Stimulated activated CD4-positive, alpha-beta T cell treated with anti-CD3 and anti-CD28 coated beads, Interleukin-4, amount 100 ng/mL, for 4 hours (primary cell): ENCODE data around the gene SP3.

Experiments used
- DNase-seq, 2 experiments: peaks; one replicate each; pipeline ENCODE4 v3.0.0-alpha.2; 2020

Gene SP3

GRCh38 chr2:173993459-173993858 lies 28.3 kb upstream of the SP3 start:
- DNase-seq = no peak

DNA sequence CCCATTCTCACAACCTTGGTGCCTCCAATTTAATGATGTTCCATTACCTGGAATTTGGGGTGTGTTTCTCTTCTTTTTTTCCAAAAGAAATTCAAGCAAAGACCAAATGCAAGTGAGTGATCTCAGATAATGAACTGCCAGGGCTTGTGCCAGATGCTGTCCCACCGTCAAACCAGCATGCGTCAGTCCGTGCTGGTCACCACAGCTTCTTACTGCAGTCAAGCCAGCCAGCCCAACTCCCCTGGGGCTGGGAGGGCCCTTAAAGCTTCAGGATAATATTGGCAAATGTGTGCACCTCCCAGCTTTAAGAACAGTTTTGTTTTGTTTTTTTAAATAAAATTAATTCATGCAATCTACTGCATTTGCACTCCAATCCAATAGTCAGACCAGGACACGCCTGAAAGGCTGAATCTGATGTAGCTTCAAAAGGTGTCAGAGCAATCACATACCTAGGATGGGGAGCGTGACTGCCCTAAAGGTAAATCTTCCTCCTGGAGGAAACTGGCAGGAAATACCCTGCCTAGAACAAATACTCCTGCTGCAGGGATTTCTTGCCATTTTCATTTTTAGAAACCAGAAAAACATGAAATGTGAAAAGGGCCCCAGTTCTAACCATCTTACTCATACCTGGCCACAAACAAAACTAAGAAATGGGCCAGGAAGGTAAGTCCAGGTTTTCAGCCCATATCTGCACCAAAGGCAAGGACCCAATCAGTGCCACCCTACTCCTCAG lies 26.8 kb upstream of the SP3 start:
- DNase-seq = no peak

- no peak for DNase-seq
Observed at GRCh38 chr2:173990970-173991819, 26.0 kb upstream of the SP3 start.

- no peak for DNase-seq
Observed at GRCh38 chr2:173990245-173990644, 25.1 kb upstream of the SP3 start.

DNA sequence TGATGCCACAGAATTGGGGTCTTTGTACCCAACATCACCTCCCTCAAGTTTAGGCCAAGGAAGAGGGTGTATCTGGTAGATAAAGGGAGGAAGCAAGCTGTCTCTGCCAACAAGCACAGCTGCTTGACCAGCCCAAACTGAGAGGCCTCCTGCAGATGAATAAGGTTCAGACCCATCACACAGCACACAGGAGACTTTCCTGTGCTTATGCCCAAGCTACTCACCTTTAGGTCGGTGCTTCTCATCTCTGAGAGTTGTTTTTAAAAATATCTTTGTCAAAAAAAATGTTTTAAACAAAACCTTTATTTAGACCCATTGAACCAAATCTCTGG lies 24.7 kb upstream of the SP3 start:
- DNase-seq = no peak

GRCh38 chr2:173989160-173989883 lies 24.1 kb upstream of the SP3 start:
- DNase-seq = no peak

GRCh38 chr2:173986805-173987204 lies 21.6 kb upstream of the SP3 start:
- no peak for DNase-seq

DNA sequence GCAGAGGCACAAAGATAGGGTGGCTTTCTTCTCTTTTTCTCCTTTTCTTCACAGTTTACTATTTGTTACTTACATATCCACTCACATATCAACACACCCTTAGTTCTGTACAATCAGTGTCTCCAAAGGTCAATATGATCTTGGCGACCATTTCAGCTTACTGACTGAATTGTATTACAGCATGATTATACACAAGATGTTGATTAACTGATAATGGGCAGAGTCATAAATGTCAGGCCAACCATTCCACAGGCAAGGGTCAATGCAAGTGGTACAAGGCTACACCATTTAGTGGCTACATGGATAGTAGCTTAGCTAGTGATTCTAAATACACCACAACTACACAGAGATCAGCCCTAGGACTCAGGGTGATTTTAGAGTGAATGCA lies 20.4 kb upstream of the SP3 start:
- DNase-seq = no peak

DNA sequence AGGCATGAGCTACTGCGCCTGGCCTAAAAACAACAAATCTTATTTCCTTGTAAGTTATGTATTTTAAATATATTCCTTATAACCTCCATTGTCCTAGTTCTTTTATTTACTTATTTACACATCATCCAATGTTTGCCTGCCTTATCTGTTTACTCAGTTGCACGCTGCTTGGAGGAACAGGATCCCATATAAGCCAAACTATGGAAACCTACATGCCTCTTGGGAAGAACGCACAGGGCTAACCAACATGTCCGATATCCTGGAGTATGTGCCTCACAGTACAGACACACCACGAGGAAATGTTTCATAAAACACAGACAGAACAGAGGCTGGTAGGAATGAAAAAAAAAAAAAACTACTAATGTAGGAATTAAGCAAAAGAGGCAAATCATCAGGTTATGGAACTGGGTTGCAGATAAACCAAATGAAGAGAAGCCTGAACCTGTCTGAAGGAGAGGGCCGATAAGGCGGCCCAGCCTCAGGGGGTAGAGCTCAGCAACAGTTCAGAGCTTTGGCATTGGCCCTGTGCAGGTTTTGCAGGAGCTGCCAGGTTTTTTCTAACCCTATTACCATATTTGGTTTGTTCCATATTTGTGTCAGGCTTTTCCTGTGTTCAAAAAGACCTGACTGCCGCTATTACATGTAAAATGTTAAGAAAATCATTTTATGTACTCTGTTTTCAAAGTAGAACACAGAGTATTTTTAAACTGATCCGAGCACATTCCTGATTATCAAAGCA lies 19.9 kb upstream of the SP3 start:
- no peak for DNase-seq

GRCh38 chr2:173983391-173983871 lies 18.3 kb upstream of the SP3 start:
- no peak for DNase-seq

DNA sequence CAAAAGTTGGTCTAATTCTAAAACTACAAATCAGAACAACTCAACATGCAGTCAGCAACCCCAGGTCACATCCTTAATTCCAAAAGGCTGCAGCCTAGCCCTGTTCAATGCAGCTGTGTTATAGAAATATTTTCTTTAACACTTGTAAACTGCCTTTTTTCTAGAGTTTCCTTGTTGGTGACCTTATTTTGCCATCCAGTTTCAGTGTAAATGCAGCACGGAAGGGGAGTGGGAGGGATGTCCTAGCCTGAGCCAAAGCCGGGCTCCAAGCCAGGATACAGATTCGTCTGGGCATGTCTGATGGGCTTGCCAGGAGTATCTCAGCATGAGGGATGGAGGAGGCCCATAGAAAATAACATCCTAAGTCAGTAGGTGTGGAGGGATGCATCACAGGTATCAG lies 17.7 kb upstream of the SP3 start:
- DNase-seq = no peak

- no peak for DNase-seq
Observed at GRCh38 chr2:173982182-173982714, 17.1 kb upstream of the SP3 start.

DNA sequence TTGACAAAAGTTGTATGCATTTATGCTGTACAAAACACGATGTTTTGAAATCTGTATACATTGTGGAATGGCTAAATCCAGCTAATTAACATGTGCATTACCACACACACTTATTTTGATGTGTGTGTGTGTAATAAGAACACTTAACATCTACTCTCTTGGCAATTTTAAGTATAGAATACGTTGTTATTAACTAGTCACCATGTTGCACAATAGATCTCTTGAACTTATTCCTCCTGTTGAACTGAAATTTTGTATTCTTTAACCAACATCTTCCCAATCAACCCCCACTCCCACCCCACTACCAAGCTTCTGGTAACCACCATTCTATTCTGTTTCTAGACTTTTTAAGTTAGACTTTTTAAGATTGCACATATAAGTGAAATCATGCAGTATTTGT lies 16.3 kb upstream of the SP3 start:
- DNase-seq = no peak

- no peak for DNase-seq
Observed at GRCh38 chr2:173979751-173980351, 14.7 kb upstream of the SP3 start.

GRCh38 chr2:173978447-173978846 lies 13.3 kb upstream of the SP3 start:
- peak in 1 of 2 experiments; percentile 8 for DNase-seq

DNA sequence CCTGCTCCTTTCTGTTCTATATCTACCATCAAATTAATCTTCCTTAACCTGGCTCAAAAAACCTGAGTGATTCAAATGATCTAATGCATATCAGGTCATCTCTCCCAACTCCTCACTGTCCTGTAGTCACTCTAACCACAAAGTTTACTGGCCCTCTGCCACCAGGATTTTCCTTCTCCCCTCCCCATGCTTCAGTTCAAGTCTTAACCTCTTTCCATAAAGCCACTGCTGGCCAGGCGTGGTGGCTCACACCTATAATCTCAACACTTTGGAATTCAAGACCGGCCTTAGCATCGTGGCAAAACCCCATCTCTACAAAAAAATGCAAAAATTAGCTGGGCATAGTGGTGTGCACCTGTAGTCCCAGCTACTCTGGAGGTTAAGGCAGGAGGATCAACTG lies 7.5 kb upstream of the SP3 start:
- DNase-seq = no peak

DNA sequence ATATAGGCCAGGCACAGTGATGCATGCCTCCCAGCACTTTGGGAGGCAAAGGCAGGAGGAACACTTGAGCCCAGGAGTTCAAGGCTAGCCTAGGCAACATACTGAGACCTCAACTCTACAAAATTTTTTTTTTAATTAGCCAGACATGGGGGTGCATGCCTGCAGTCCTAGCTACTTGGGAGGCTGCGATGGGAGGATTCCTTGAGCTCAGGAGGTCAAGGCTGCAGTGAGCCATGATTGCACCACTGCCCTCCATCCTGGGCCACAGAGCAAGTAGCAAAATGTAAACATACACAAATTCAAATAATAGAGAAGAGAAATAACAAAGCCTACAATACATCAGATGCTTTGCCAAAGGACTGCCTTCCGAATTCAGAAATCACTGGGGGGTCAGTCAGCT lies 7.0 kb upstream of the SP3 start:
- DNase-seq = no peak

- no peak for DNase-seq
Observed at GRCh38 chr2:173970516-173970924, 5.3 kb upstream of the SP3 start.

- DNase-seq = no peak
Observed at GRCh38 chr2:173969886-173970285, 4.7 kb upstream of the SP3 start.

GRCh38 chr2:173968551-173968950 lies 3.4 kb upstream of the SP3 start:
- no peak for DNase-seq

DNA sequence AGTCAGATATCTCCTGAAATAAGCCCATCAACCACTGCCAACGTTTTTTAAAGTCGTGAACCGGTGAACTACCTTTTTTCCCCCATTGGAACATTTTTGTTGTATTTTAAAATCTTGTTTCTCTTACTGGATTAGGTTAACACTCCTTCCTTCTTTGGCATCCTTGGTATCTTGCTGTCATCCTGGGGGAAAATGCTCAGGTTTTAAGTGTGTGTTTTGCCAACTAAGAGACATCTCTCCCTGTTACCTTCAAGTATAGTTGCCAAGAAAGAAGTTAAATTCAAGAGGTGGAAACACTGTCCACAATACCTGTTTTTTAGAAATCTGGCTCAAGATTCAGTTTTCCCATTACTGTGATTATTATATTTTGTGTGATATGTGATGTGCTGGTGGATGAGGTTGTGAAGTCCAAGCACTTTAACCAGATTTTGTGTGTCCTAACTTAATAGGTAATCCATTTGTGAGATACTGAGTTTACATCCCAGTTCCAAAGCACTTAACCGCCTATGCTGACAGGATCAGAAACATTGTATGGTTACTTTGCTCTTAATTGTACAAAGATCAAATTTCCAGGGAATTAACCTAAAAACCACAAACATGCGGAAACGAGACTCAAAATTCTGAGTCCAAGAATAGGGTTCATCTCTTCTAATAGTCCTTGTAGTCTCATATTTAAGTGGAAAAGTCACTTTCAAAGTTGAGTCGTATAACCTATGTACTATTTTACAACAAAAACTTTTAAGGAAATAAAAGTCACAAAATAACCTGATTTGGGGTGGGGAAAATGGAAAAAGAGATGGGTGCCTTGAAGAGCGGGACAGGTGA lies 1.3 kb upstream of the SP3 start:
- no peak for DNase-seq
